Activated CD4-positive, alpha-beta T cell treated with anti-CD3 and anti-CD28 coated beads for 4 hours (primary cell): ENCODE results near the gene LMO3.
"Not testable (repeated sequence)": the region's sequence is repeated elsewhere in the genome, so short reads cannot be mapped to it uniquely, and the experiment has no call there.

Experiments
- DNase-seq, 2 donors: peaks; one replicate each; pipeline ENCODE4 v3.0.0-alpha.2; 2020

Gene LMO3

DNA sequence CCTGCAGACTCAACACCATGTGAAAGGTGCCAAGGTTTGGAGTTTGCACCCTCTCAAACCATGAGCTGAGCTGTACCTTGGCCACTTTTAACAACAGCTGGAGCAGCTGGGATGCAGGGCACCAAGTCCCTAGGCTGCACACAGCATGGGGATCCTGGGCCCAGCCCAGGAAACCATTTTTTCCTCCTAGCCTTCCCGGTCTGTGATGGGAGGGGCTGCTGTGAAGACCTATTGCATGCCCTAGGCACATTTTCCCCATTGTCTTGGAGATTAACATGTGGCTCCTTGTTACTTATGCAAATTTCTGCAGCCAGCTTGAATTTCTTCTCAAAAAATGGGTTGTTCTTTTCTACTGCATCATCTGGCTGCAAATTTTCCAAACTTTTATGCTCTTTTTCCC lies 68.3 kb downstream of the LMO3 start:
- DNase-seq, result not testable (repeated sequence)

DNA sequence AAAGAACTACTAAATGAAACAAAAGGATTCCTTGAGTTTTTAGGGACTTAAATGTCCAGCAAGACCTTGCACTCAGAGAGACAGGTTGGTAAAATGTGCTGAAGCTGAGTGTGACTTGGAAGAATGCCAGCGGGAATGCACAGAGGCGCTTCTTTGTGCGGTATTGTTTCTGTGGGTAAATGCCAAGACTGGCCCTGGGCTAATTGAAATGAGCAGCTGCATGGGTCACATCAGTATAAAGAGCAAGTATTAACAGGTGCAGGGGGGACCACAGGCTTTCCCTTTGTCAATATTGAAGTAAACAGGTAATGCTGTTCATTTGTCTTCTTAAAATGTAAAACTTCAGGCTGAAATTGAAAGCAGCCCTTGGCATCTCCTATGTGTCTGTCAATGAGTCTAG lies 74.3 kb downstream of the LMO3 start:
- no peak for DNase-seq

DNA sequence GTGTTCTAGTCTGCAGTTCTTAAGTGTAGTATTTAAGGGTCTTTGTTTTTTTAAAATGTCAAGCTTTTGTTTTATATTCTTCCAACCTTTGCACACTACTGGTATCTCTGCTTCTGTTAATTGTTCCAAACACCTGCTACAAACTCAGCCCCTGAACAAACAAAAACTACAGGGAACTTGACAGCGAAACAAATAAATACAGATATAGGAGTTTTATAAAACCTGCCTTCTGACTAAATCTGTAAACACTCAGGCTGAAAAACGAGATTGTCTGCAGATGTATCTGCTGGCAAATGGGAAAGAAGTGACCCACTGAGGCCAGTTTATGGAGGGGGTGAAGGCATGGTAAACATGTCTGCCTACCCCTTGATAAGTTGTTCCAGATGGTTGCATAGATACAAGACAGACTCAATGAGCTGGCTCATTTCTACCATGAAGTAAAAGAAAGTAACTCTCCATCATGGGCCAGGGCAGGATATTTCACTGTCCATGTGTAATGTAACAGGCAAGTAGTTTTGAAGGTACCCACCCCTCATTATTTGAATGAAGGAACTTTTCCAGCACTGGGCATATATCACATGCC lies 75.6 kb downstream of the LMO3 start:
- no peak for DNase-seq

DNA sequence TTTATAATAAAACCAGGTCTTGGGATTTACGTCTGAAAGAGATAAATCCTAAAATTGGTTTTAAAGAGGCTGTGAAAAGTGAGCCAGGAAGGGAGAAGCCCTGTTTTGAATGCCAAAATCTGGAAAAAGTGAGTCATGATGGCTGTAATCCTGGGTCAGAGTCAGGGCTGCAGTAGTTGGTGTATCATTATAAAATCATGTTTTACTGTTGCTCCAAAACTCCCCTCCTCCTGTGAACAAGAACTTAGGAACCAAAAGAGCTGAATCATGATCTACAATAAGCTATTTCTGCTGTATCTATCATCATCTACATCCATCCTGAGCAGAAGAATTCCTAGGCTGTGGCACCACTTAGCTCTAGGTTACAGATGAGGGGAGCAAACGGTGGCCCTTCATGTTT lies 79.3 kb downstream of the LMO3 start:
- DNase-seq, result no peak

DNA sequence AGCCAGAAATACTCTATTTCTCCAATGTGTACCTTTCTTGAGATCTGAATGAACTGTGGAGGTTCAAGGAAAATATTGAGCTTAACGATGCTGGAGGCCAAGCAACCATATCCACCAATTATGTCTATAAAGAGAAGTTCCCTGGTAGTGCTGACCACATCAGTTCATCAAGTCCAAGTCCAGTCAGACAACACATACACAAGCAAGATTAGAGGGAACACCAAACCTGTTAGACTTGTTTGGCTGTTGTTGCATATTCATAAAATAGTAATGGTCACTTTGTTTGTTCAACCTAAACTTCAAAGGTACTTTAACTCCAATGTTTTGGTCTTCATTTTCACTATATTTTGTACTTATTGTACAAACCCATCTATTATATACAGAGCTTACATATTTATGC lies 81.6 kb downstream of the LMO3 start:
- DNase-seq, result no peak

DNA sequence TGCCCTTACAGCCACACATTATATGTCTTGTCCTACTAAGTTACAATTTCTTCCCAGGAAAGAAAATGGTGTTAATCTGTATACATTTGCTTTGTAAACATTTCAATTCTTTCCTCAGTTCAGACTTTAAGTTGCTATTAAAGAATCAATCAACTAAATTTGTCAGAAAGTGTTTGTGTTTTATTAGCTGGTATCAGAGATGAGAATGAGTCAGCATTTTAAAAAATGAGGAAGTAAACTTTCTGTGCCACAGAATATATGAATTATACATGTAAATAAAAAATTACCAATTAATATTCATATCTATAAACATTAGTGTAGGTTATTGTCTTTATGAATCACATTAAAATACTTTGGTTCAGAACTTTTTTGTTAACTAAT lies 82.0 kb downstream of the LMO3 start:
- no peak for DNase-seq

DNA sequence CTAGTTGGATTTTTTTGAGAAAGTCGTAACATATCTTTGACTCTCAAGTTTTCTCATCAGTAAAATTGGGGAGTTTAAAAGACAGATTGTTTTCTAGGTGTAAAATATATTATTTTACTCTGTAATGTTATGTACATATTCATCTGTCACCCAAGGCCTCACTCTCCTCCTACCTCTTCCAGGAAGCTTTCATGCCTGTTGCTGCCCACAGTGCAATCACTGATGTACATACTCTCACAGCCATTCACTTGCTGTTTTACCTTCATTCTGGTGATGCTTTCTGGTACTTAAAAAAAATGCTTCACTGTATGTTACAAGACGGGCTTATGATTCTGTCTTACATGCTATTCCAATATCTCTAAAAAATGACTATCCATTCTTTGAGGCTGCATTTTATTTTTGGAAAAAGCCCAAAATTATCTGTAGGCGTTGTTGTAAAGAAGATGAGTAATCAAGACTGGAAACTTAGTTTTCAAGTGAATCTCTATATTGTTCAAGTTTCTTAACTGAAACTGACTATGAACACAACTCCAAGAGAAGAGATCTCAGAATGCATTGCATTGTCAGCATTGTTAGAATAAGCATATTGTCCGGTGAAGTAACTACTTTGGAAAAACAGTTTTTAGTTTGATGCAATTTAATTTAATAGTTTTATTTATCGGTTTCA lies 82.5 kb downstream of the LMO3 start:
- no peak for DNase-seq

DNA sequence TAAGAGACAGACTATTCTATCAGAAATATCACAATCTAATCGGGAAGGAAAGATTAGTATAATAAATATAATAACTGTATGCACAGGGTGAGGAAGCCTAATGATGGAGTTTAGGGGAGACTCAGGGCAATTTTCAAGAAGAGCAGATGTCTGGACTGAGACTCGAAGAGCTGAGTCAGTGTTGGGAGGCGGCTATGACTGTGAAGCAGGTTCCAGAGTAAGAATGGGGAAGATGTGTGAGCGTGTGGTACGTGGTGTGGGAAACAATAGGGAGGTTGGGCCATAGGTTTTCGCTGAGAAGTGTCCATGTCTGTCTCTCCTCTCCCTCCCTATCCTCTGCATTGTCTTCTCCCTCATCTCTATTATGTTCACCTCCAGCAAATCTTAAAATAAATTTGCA lies 85.6 kb downstream of the LMO3 start:
- no peak for DNase-seq

DNA sequence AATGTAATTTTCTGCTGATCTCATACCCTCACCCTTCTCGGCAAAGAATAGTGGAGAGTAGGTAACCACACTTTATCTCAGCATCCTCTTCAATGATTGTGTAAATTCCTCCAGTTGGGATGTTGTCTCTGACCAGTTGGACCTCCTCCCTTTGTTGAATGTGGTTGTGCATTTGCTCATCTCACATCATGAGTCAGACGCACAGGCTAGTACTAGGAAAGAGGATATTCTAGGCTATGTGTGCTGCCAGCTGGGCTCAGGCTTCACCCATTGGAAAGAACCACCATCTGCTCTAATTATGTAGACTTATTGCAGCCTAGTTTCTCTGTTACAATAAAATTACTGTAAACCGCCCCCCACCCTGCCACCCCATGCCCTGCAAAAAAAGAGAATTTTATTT lies 90.3 kb downstream of the LMO3 start:
- DNase-seq, result no peak

DNA sequence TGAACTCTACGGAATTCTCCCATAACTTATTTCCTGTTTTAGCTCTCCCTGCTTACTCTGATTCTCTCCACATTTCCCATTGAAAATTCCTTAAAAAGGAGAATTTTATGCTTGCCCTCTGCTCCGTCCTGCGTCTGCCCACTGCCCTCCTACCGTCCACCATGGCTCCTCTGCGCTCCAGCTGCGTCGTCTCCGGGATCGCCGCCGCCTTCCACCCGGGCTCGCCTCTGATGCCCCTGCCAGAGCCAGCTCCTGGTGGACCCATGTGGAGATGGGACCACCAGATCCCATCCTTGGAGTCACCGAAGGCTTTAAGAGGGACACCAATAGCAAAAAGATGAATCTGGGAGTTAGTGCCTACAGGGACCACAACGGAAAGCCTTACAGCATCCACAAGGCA lies 92.7 kb downstream of the LMO3 start:
- no peak for DNase-seq

DNA sequence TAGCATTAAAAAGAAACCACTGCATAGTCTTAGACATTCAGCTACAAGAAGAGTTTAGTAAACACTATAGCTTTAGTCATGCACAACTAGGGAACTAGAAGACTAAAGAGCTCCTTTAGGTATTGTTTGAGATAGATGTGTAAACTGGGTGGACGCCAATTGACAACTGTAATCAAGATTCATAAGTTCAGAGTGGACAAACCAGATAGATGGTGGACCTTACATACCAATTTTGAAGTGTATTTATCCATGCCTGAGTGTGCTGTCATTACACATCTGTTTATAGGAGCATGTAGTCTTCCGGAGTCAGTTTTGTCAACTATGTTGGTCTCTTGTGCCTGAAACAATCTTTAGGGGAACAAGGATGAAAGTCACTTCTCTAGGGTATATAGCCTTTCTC lies 96.6 kb downstream of the LMO3 start:
- DNase-seq, result no peak

DNA sequence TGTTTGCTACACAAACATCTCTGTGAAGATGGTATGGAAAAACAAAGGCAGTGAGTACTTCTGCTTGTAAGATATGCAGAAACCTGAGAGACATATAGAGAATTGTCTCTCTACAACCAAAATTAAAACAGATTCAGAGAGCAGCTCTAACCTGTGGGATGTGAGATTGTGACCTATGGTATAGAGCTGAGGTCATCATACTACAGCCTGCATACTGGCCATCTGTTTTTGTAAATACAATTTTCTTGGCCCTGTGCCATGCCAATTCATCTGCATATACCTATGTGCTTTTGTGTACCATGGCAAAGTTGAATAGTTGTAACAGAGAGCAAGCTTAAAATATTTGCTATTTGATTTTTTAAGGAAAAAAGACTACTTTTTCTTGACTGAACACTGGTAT lies 99.6 kb downstream of the LMO3 start:
- no peak for DNase-seq

DNA sequence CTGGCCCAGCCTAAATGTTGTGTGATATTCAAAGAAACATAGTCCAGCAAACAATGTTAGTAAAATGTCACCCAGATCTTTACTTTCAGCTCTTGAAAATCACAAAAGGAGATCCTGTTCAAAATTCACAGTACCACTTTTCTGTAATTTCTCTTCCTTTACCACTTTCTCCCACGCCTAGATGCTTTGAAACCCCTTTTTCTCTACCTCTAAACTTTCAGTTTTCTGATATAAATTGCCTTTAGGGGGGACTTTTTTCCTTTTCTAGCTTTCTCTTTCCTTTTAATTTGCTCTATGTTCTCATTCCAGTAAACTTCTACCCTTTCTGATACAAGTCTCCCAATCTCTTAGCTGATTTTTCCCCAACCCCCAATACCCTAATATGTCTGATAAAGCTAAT lies 101.8 kb downstream of the LMO3 start:
- DNase-seq, result no peak

DNA sequence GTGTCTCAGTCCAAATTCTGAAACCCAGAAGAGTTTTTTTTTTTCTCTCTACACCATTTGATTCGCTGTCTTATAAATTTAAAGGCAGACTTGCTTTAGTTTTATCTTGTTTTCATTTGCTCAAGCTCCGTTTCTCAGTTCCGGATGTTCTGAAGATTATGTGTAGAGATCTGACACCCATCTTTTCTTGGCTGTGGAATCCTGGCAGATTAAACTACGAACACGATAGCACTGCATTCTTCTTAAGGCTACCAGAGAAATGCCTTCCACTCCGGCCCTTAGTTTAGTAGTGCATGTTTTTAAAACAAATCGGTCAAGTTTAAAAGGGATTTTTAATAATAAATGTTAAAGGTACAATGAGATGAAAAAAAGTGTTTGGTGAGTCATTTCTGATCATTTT lies 106.4 kb downstream of the LMO3 start:
- no peak for DNase-seq
